MM.1S (cell line): ENCODE results near the gene FGGY.

Experiments used
- EZH2 ChIP-seq: fragments of 300-600 bp; sonication (generic); optimal IDR thresholded peaks from 2 replicates; pipeline ENCODE3; 2017; ENCODE audit warnings: low read depth, mild to moderate bottlenecking, antibody characterized with exemption, low read length, mixed read lengths
- EZH2phosphoT487 ChIP-seq: fragments of 300-600 bp; sonication (generic); IDR thresholded peaks from 2 replicates; pipeline ENCODE4 v1.6.1; 2018; ENCODE audit warnings: antibody characterized with exemption, low read length
- TF ChIP-seq, protein P1 (sequence below): fragments of 300-600 bp; sonication (generic); IDR thresholded peaks from 2 replicates; pipeline ENCODE4 v1.5.1; 2016; ENCODE audit warnings: antibody characterized with exemption, low read length, mixed read lengths

GRCh38 chr1:59504276-59504675, 207.4 kb downstream of the FGGY start:
- TF ChIP-seq EZH2 (no peak), EZH2phosphoT487 (no peak)
- TF ChIP-seq, protein P1, sequence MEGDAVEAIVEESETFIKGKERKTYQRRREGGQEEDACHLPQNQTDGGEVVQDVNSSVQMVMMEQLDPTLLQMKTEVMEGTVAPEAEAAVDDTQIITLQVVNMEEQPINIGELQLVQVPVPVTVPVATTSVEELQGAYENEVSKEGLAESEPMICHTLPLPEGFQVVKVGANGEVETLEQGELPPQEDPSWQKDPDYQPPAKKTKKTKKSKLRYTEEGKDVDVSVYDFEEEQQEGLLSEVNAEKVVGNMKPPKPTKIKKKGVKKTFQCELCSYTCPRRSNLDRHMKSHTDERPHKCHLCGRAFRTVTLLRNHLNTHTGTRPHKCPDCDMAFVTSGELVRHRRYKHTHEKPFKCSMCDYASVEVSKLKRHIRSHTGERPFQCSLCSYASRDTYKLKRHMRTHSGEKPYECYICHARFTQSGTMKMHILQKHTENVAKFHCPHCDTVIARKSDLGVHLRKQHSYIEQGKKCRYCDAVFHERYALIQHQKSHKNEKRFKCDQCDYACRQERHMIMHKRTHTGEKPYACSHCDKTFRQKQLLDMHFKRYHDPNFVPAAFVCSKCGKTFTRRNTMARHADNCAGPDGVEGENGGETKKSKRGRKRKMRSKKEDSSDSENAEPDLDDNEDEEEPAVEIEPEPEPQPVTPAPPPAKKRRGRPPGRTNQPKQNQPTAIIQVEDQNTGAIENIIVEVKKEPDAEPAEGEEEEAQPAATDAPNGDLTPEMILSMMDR: no peak
